Heart right ventricle (tissue), 16 donors: Measurements from ENCODE around the gene MEOX1. TPM values are rescaled to one million over a fixed set of nuclear protein-coding genes. Genes with fewer than 3 reads are reported as not detected.

Source experiments
- ATAC-seq, 8 donors: fragments of 200-7000 bp; cut with Tn5 transposase; one replicate each; pipeline ENCODE4 v1.9.1; 2020; ENCODE audit warnings: mild to moderate bottlenecking in 8 of 8, moderate library complexity in 8 of 8, moderate number of reproducible peaks in 1 of 8
- DNase-seq, 2 donors: peaks; one replicate each; pipeline ENCODE4 v3.0.0-alpha.2; 2020
- H3K27ac ChIP-seq, 10 donors: fragments of 200-600 bp; sonication (generic) in 2 of 10; one replicate each; pipeline versions ENCODE4 v1.5.0 to v1.8.0; 2020 to 2022; ENCODE audit warnings: mild to moderate bottlenecking in 3 of 10
- H3K27me3 ChIP-seq, 7 donors: fragments of 200-600 bp; one replicate each; pipeline ENCODE4 v1.8.0; 2021 to 2022; ENCODE audit warnings: mild to moderate bottlenecking in 2 of 7
- H3K36me3 ChIP-seq, 9 donors: fragments of 200-600 bp; sonication (generic) in 1 of 9; one replicate each; pipeline versions ENCODE4 v1.5.0 to v1.8.0; 2020 to 2022; ENCODE audit warnings: mild to moderate bottlenecking in 2 of 9
- H3K4me1 ChIP-seq, 9 donors: fragments of 200-600 bp; sonication (generic) in 1 of 9; one replicate each; pipeline versions ENCODE4 v1.5.0 to v1.8.0; 2020 to 2022; ENCODE audit warnings: mild to moderate bottlenecking in 4 of 9
- H3K4me3 ChIP-seq, 10 donors: fragments of 200-600 bp; sonication (generic) in 2 of 10; one replicate each; pipeline versions ENCODE4 v1.5.0 to v1.8.0; 2020 to 2022; ENCODE audit warnings: mild to moderate bottlenecking in 7 of 10, moderate library complexity in 2 of 10
- H3K9me3 ChIP-seq, 11 donors: fragments of 200-600 bp in 10 of 11; sonication (generic) in 2 of 11; one replicate each; pipeline versions ENCODE4 v1.5.0 to v1.8.0; 2013 to 2022; ENCODE audit warnings: mild to moderate bottlenecking in 2 of 11, control low read depth in 1 of 11, moderate library complexity in 1 of 11
- WGBS, 2 donors: extraction: QIAGEN DNeasy Blood & Tissue Kit; methylation state at CpG; one replicate each; pipeline ENCODE4 v1.1.7; 2013; ENCODE audit warnings: inconsistent platforms in 1 of 2; 5-methylcytosine and 5-hydroxymethylcytosine counted together
- intact Hi-C, 10 donors: fragments of 100-400 bp; cut with DNase I; formaldehyde crosslinking; loops; one replicate each; pipeline versions ENCODE4 v1.11.1 to v1.14.2; 2022
- polyA plus RNA-seq, 2 donors: library from polyadenylated mRNA; stranded (reverse); fragments of 200-250 nt; gene quantifications; one replicate each; pipeline ENCODE4 v1.2.3, GENCODE V29; 2013
- total RNA-seq, 10 donors: library from RNA; stranded (reverse); fragmentation: NEBNext Ultra II Directional in 3 of 10; extraction: Animal tissue kit (Norgen Biotek cat#: 25700) in 3 of 10; gene quantifications; one replicate each; pipeline versions ENCODE4 v1.2.1 to v1.2.4, GENCODE V29; 2021 to 2023
- TF ChIP-seq, protein P1 (sequence below), 9 donors: fragments of 200-600 bp; sonication (generic) in 2 of 9; IDR thresholded peaks; one replicate each; pipeline versions ENCODE4 v1.5.0 to v1.8.0; 2021 to 2022; ENCODE audit warnings: antibody characterized with exemption in 9 of 9, mild to moderate bottlenecking in 5 of 9, moderate library complexity in 1 of 9
- donor health status: Arrhythmogenic right ventricular cardiomyopathy.
- donor health status: ischemic (EF 13 %, LVEDD 7.1; RV severe dilation, severe dysfunction).
- donor health status: healthy with polysubstance abuse.
- donor health status: DM: no; HTN: yes; CAD: no.
- donor health status: DM: no; HTN: no; CAD: no.
- donor health status: ischemic (EF 25% LVEDD 6.9; RV normal size, moderate dysfunction).
- donor health status: ischemic (EF 25% LVEDD 5.7; RV mildly dilated, moderate dysfunction).
- donor health status: healthy.
- donor health status: DM: yes; HTN: yes; CAD: no.
- donor health status: Ischemic cardiomyopathy.
- donor health status: ischemic (EF 35%, LVEDD 5.7; RV mildly dilated, moderate dysfunction).
- donor health status: nonischemic (EF 11% LVEDD 7.7; RV severe dilation, severe dysfunction).
- donor health status: DM: yes; HTN: yes; CAD: no.
- donor health status: PGD.
- donor health status: ischemic (EF 29% LVEDD 5.4; RV normal size, mild dysfunction).
- donor health status: nonischemic (EF 23%, LVEDD 6.1; RV moderate dilation, normal function).

The MEOX1 gene
- total and polyA plus RNA-seq, 12 donors: 6.4 to 25.3 (median 14.8) TPM

DNA sequence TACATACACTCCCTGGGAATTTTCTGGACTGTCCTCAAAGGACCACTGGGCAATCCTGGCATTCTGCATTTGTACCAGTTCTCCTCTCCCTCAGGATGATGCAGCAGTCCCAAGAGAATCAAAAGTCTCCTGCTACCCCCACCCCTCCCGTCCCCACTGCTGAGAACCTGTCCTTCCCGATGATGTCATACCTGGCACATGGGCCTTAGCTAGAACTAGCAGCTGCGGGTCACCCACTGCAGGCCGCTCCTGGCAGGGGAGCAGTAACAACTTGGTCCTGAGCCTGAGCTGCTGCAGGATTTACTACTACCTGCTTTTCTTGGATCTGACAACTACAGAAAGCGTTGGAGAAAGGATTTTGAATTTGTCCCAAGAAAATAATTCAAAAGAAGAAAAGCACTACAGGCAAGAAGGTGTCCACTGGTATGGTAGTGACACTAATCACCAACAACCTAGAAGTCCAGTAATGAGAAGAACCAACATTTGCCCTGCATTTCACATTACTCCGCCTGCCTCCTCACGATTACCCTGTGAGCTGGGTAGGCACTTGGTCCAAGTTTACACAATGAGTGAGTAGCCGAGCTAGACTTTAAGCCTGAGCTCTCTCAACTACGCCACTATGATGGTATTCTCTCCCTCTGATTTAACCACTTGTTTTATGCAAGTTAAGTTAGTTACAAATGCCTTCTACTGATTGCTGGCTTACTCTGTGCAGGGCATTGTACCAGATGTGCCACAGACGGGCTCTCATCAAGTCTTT lies 60.3 kb downstream of the MEOX1 start:
- Histone ChIP-seq H3K27me3 (no peaks in the 10 kb centered on the region), H3K4me3 (no peak overlapping the region), H3K36me3 (no peaks in the 10 kb centered on the region), H3K9me3 (no peaks in the 10 kb centered on the region), H3K4me1 (peaks cover 0 to 32% (median 18%) of the 10 kb centered on the region in 9 donors), H3K27ac (peak overlapping the region in 1 of 10 donors; percentile 51)
- WGBS, 2 donors: 51 to 70% methylated on average over 10 of the region's 10 CpGs
- peak; percentile 30 to 71 for DNase-seq
- intact Hi-C loops: no loop called here
- TF ChIP-seq, protein P1, sequence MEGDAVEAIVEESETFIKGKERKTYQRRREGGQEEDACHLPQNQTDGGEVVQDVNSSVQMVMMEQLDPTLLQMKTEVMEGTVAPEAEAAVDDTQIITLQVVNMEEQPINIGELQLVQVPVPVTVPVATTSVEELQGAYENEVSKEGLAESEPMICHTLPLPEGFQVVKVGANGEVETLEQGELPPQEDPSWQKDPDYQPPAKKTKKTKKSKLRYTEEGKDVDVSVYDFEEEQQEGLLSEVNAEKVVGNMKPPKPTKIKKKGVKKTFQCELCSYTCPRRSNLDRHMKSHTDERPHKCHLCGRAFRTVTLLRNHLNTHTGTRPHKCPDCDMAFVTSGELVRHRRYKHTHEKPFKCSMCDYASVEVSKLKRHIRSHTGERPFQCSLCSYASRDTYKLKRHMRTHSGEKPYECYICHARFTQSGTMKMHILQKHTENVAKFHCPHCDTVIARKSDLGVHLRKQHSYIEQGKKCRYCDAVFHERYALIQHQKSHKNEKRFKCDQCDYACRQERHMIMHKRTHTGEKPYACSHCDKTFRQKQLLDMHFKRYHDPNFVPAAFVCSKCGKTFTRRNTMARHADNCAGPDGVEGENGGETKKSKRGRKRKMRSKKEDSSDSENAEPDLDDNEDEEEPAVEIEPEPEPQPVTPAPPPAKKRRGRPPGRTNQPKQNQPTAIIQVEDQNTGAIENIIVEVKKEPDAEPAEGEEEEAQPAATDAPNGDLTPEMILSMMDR (IDR thresholded peaks at IDR 0.05): no peak
- ATAC-seq: peak; percentile 61 to 90 (median 76)

- no peak overlapping the region for H3K4me3 ChIP-seq
- intact Hi-C loops: loop anchor here in 3 of 10 donors (5.0 to 10.0 kb wide), 2 partner anchors 32 to 45 kb away; no protein-coding TSS in a partner anchor
- DNase-seq: no peak
- peak overlapping the region in 2 of 10 donors; percentile 15 to 70 for H3K27ac ChIP-seq
- peak in 1 of 8 donors; percentile 36 for ATAC-seq
- H3K27me3 ChIP-seq: no peaks in the 10 kb centered on the region
- no peaks in the 10 kb centered on the region for H3K9me3 ChIP-seq
- H3K36me3 ChIP-seq: no peaks in the 10 kb centered on the region
- H3K4me1 ChIP-seq: peaks cover 0 to 32% (median 18%) of the 10 kb centered on the region in 9 donors
- TF ChIP-seq, protein P1 (IDR thresholded peaks at IDR 0.05): no peak
- WGBS, 2 donors: 90 to 92% methylated on average over 3 of the region's 3 CpGs
These were observed 61.9 kb downstream of the MEOX1 start for GRCh38 chr17:43599835-43600234.

DNA sequence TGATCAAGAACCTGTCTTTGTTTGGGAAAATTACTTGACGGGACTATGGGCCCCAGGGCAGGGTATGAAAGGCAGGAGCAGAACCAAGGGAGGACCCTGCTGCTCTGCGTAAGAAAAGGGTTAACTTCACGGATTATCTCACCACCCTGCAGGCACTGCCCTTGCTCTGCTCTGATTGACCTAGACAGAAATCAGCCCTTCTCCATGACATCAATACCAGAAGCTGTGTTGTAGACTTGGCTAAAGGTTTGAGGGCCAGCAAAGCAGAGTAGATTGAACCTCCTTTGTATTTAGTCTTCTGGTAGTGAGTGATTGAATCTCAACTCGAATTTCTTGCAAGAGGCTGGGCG lies 62.7 kb downstream of the MEOX1 start:
- H3K36me3 ChIP-seq: no peaks in the 10 kb centered on the region
- DNase-seq (no peak), ATAC-seq (no peak)
- intact Hi-C loops: loop anchor here in 3 of 10 donors (5.0 to 10.0 kb wide), 2 partner anchors 33 to 46 kb away; no protein-coding TSS in a partner anchor
- no peaks in the 10 kb centered on the region for H3K27me3 ChIP-seq
- WGBS, 2 donors: 73 to 76% methylated on average over 5 of the region's 5 CpGs
- TF ChIP-seq, protein P1 (IDR thresholded peaks at IDR 0.05): no peak
- H3K9me3 ChIP-seq: no peaks in the 10 kb centered on the region
- peaks cover 0 to 32% (median 18%) of the 10 kb centered on the region in 9 donors for H3K4me1 ChIP-seq
- no peak overlapping the region for H3K4me3 ChIP-seq
- peak overlapping the region in 2 of 10 donors; percentile 15 to 70 for H3K27ac ChIP-seq

DNA sequence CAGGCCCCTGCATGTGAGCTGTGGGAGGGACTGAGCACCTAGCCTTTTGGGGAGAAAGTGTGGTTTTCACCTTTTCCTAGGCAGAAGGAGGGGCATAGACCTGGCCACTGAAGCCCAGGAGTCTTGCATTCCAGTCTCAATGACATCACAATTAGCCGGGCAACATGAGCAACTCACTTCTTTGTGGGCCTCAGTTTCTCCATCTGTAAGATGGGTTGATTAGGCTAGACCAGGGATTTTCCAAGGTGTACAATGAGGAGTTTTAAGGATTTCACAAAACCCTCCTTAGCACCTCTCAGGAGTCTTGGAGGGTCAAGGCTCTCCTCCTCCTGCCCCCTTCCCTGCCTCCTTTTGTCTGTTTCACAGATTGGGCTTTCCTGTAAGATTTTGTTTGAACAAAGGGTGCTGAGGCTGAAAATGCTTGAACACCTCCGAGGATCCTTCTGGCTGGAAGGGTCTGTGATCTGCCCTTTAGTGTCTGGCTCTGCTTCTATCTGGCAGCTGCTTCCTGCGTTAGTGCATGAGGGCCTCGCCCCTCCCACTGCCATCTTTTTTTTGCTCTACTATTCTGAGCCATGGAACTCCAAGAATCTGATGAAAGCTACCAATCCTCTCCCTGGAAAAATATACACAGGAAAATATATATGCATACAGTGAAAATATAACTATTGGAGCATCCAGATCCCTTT lies 63.2 kb downstream of the MEOX1 start:
- Histone ChIP-seq H3K4me1 (peaks cover 0 to 32% (median 18%) of the 10 kb centered on the region in 9 donors), H3K9me3 (no peaks in the 10 kb centered on the region), H3K4me3 (no peak overlapping the region), H3K36me3 (no peaks in the 10 kb centered on the region), H3K27me3 (no peaks in the 10 kb centered on the region), H3K27ac (peak overlapping the region in 5 of 10 donors; percentile 8 to 70 (median 50))
- intact Hi-C loops: loop anchor here in 3 of 10 donors (5.0 to 10.0 kb wide), 2 partner anchors 34 to 46 kb away; no protein-coding TSS in a partner anchor
- DNase-seq: no peak
- ATAC-seq: no peak
- WGBS, 2 donors: 51 to 52% methylated on average over 4 of the region's 4 CpGs
- TF ChIP-seq, protein P1 (IDR thresholded peaks at IDR 0.05): no peak
